ENCODE measurements around the gene NOTCH2NLA. TPM values are rescaled to one million over a fixed set of nuclear protein-coding genes. Genes with fewer than 3 reads are reported as not detected.
A peak's percentile ranks its signal among the peaks of the same experiment; 100 is the strongest.
"Not testable (repeated sequence)": the region's sequence is repeated elsewhere in the genome, so short reads cannot be mapped to it uniquely, and the experiment has no call there.

NOTCH2NLA gene
- total RNA-seq, 4 donors from 2014 or later, result 55.9 to 115 (median 75.8) TPM

DNA sequence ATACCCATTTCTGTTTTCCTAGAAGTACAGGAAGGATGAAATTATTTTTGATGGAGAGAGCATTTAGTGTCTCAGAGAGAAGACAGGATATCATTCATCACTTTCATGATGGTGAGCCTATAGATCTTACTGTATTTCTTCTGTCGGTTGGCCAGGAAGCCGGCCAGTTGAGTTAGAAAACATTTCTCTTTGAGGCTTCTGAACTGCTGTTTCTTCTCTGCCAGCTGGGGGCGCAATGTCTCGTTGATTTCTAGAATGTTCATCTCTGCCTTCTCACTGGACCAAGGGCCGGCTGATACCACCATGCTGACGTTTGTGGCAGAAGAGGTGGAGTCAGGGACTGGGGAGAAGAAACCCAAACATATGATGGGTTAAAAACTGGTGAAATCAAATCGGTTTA is 84.4 kb downstream of the NOTCH2NLA start, which contains the start of gene NBPF10:
TSS of gene NBPF10 (minus strand) at position 340 of the 400 bp plus-strand sequence. CDS start at position 305, 35 bp downstream.
- not testable (repeated sequence) for H3K27ac ChIP-seq; H3K4me3 ChIP-seq; H3K36me3 ChIP-seq; H3K9me3 ChIP-seq; H3K4me1 ChIP-seq; H3K27me3 ChIP-seq; DNase-seq (ENCODE audit: low spot score in 2 of 2)
- TF ChIP-seq, protein P1, sequence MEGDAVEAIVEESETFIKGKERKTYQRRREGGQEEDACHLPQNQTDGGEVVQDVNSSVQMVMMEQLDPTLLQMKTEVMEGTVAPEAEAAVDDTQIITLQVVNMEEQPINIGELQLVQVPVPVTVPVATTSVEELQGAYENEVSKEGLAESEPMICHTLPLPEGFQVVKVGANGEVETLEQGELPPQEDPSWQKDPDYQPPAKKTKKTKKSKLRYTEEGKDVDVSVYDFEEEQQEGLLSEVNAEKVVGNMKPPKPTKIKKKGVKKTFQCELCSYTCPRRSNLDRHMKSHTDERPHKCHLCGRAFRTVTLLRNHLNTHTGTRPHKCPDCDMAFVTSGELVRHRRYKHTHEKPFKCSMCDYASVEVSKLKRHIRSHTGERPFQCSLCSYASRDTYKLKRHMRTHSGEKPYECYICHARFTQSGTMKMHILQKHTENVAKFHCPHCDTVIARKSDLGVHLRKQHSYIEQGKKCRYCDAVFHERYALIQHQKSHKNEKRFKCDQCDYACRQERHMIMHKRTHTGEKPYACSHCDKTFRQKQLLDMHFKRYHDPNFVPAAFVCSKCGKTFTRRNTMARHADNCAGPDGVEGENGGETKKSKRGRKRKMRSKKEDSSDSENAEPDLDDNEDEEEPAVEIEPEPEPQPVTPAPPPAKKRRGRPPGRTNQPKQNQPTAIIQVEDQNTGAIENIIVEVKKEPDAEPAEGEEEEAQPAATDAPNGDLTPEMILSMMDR (IDR thresholded peaks at IDR 0.05), result peak in 2 of 5 experiments; percentile 10 to 18
- WGBS, 2 donors, result no CpG with 5 or more reads among the region's 7 CpGs

Other genes starting within 250 kb of the NOTCH2NLA start
- gene TXNIP, start 232.4 kb downstream of the NOTCH2NLA start, total RNA-seq, result 1,000 to 10,000 TPM; 1,863 to 2,525 (median 2,185) TPM
- gene HJV, start 207.3 kb downstream of the NOTCH2NLA start, total RNA-seq, result not detected
- 1 to 10 TPM; 1.0 to 3.3 (median 2.2) TPM for gene NBPF10, start 84.2 kb downstream of the NOTCH2NLA start, total RNA-seq

All from tibial nerve (tissue), 4 donors.